ENCODE results near the gene IGSF3. TPM values are rescaled to one million over a fixed set of nuclear protein-coding genes. Genes with fewer than 3 reads are reported as not detected.
"Not testable (repeated sequence)": the region's sequence is repeated elsewhere in the genome, so short reads cannot be mapped to it uniquely, and the experiment has no call there.

The IGSF3 gene
- total RNA-seq, 1 experiment from 2014 or later: 3.5 TPM

DNA sequence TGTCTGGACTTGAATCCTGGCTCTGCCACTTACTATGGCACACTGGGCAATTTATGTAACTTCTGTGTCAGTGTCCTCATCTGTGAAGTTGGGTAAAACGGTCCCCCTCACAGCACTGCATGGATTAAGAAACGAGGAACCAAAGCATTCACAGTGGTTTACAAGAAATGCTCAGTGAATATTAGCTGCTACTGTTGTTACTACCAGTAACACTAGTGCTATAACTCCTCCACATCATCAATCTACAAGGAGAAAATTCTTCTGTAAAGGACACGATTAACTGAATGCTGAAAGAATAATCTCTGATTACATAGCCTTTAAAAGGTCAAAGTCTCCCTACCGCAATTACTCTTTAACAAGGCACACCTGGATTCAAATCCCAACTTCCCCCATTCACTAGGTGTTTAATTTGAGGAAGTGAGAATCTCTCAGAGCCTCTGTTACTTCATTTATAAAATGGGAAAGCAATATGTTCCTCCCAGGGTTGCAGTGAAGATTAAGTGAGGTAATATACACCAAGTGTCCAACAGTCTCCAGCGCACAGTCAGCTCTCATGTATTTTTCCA lies 70.7 kb downstream of the IGSF3 start:
- CTCF ChIA-PET: interaction anchor here (1.1 to 3.3 kb wide), 6 partner anchors 11 to 97 kb away, joined by 4 to 27 read pairs (median 8); no protein-coding TSS in a partner anchor
- H3K27ac Mint-ChIP-seq (ENCODE audit: low read depth, unreplicated experiment); H3K27me3 Mint-ChIP-seq (ENCODE audit: insufficient read depth, unreplicated experiment); BruUV-seq (replicated peaks); H3K9me3 Mint-ChIP-seq (ENCODE audit: unreplicated experiment); H3K36me3 Mint-ChIP-seq (ENCODE audit: insufficient read depth, unreplicated experiment); DNase-seq (ENCODE audit: unreplicated experiment); H3K4me3 Mint-ChIP-seq (ENCODE audit: unreplicated experiment); H3K4me1 Mint-ChIP-seq (ENCODE audit: insufficient read depth, unreplicated experiment): not testable (repeated sequence)
- intact Hi-C loops (cut with micrococcal nuclease): loop anchor here (1.0 kb wide), 1 partner anchor 23 kb away; no protein-coding TSS in a partner anchor
- POLR2A ChIA-PET: interaction anchor here (1.3 to 1.5 kb wide), 2 partner anchors 22 to 26 kb away, joined by 3 to 4 read pairs; partner anchors contain the start of gene CD58

DNA sequence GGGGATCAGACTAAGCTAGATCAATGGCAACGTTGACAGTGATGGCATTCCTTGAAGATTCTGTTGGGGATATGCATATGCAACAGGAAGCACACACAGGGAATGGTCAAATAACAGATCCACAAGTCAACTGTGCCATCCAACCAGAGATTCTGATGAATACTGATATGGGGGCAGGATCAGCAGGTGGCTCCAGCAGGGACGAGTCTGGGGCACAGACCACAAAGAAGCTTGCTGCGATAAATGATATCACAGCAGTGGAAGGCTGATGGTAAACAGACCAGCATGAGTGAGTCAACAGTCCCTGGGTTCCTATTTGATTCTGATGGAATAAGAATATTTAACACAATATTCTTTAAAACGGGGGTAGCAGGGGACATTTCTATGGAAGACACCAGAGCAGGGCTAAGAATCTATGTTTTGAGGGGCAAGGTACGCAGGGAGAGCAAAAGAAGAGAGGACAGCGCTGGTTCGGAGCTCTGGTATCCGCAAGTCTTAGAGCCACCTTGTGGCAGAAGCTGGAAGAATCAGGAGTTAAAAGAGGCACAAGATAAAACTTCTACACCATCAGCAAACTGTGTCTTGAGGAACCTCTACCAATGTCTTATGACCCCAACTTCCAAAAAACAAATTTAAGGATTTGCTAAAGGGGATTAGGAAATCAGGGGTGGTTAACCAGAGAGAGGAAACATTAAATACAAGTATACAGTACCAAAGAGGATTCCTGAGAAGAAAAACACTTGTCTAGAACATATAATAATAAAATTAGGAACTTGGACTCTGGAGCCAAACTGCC lies 71.4 kb downstream of the IGSF3 start:
- peak; percentile 34 for DNase-seq (ENCODE audit: unreplicated experiment)
- not testable (repeated sequence) for H3K27me3 Mint-ChIP-seq (ENCODE audit: insufficient read depth, unreplicated experiment); BruUV-seq (replicated peaks); H3K9me3 Mint-ChIP-seq (ENCODE audit: unreplicated experiment); H3K36me3 Mint-ChIP-seq (ENCODE audit: insufficient read depth, unreplicated experiment); H3K4me1 Mint-ChIP-seq (ENCODE audit: insufficient read depth, unreplicated experiment); H3K27ac Mint-ChIP-seq (ENCODE audit: low read depth, unreplicated experiment); H3K4me3 Mint-ChIP-seq (ENCODE audit: unreplicated experiment)
- POLR2A ChIA-PET: interaction anchor here (0.6 to 1.5 kb wide), 3 partner anchors 22 to 1465 kb away, joined by 3 to 4 read pairs (median 3); partner anchors contain the start of gene CD58
- TF ChIP-seq, protein P1, sequence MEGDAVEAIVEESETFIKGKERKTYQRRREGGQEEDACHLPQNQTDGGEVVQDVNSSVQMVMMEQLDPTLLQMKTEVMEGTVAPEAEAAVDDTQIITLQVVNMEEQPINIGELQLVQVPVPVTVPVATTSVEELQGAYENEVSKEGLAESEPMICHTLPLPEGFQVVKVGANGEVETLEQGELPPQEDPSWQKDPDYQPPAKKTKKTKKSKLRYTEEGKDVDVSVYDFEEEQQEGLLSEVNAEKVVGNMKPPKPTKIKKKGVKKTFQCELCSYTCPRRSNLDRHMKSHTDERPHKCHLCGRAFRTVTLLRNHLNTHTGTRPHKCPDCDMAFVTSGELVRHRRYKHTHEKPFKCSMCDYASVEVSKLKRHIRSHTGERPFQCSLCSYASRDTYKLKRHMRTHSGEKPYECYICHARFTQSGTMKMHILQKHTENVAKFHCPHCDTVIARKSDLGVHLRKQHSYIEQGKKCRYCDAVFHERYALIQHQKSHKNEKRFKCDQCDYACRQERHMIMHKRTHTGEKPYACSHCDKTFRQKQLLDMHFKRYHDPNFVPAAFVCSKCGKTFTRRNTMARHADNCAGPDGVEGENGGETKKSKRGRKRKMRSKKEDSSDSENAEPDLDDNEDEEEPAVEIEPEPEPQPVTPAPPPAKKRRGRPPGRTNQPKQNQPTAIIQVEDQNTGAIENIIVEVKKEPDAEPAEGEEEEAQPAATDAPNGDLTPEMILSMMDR (IDR thresholded peaks at IDR 0.05; ENCODE audit: unreplicated experiment): peak; percentile 34
- CTCF ChIA-PET: interaction anchor here (0.6 to 3.3 kb wide), 21 partner anchors 9 to 576 kb away, joined by 3 to 27 read pairs (median 4); partner anchors contain the start of gene IGSF3
- intact Hi-C loops (cut with micrococcal nuclease): loop anchor here (1.0 kb wide), 1 partner anchor 22 kb away; no protein-coding TSS in a partner anchor

DNA sequence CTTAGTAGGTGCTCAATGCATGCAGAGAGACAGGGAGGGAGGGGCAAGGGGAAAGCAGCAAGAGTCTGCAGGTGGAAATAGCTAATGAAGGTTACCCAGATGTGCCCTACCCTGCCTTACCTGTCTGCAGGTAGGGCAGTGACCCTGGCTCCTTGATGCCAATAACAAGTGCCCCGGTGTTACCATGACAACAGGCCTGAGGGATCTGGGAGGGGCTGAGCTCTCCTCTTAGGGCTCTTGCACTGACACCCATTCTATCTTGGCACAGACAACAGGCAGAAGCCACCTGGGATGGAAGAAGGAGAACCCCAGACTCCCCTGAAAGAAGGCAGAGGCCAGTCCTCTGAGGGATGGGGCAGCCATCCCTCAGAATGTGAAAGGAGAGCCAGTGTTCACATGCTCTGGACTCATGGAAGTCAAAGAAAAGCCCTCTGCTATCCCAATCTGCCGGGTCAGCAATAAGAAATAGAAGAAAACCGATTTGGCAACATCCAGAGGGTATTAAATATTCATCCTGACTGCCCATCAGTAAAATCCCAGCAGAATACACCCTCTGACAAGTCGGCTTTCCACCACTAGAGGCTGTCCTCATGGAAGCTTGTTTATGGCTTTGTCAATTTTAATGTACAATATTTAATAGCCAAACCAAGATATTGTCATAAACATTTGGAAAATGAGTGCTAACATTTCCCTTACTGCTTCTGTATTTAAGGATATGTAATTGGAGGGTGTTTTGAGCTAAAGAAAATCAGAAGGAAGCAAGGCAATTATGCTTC lies 72.3 kb downstream of the IGSF3 start:
- H3K4me1 Mint-ChIP-seq (ENCODE audit: insufficient read depth, unreplicated experiment); intact Hi-C loops (cut with micrococcal nuclease); H3K9me3 Mint-ChIP-seq (ENCODE audit: unreplicated experiment); H3K36me3 Mint-ChIP-seq (ENCODE audit: insufficient read depth, unreplicated experiment); H3K4me3 Mint-ChIP-seq (ENCODE audit: unreplicated experiment); BruUV-seq (replicated peaks); H3K27me3 Mint-ChIP-seq (ENCODE audit: insufficient read depth, unreplicated experiment); H3K27ac Mint-ChIP-seq (ENCODE audit: low read depth, unreplicated experiment): not testable (repeated sequence)
- DNase-seq (ENCODE audit: unreplicated experiment): peak; percentile 20
- POLR2A ChIA-PET: interaction anchor here (0.6 to 1.5 kb wide), 3 partner anchors 21 to 1464 kb away, joined by 3 to 4 read pairs (median 3); partner anchors contain the start of gene CD58
- TF ChIP-seq, protein P1 (IDR thresholded peaks at IDR 0.05; ENCODE audit: unreplicated experiment): peak; percentile 14
- CTCF ChIA-PET: interaction anchor here (0.5 to 3.3 kb wide), 20 partner anchors 8 to 462 kb away, joined by 3 to 27 read pairs (median 4); partner anchors contain the start of gene IGSF3

DNA sequence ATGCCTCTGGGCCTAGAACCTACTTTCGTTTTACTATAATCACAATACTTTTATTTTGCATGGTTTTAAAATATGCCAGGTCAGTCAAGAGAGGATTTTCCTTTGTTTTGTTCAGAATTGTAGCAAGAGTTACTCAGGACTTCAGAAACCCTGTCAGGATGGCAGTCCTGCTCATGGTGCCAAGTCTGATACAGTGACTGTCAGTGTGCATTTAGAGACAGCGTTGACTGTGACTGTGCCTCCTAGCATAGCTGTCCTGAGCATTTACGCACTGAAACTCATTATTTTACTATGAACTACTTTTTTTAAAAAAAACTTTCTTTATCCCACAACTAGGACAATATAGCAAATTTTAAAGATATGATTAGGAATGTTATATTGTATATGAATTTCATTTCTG lies 73.6 kb downstream of the IGSF3 start:
- peaks cover 13% of the 10 kb centered on the region for H3K4me1 Mint-ChIP-seq (ENCODE audit: insufficient read depth, unreplicated experiment)
- POLR2A ChIA-PET; DNase-seq (ENCODE audit: unreplicated experiment); H3K4me3 Mint-ChIP-seq (ENCODE audit: unreplicated experiment); H3K27ac Mint-ChIP-seq (ENCODE audit: low read depth, unreplicated experiment); H3K27me3 Mint-ChIP-seq (ENCODE audit: insufficient read depth, unreplicated experiment); BruUV-seq (replicated peaks); intact Hi-C loops (cut with micrococcal nuclease); H3K36me3 Mint-ChIP-seq (ENCODE audit: insufficient read depth, unreplicated experiment); H3K9me3 Mint-ChIP-seq (ENCODE audit: unreplicated experiment): not testable (repeated sequence)
- CTCF ChIA-PET: interaction anchor here (0.5 kb wide), 1 partner anchor 445 kb away, joined by 3 read pairs; no protein-coding TSS in a partner anchor

DNA sequence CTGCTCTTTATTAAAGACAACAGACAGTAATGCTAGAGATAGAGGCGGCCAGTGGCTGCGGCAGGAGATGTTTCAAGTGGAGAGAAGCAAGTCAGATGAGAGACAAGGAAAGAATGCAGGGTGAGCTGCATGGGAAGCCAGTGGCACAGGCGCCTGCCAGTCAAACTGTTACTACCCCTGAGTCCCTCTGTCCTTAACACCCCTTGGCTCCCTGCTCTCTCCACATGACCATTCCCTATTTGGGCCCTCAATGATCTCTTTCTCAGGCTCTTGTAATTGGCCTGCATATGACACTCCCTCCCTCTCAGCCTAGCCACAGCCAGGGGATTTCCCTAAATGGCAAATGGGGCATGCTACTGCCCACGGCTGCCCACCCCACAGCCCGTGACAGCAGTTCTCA lies 74.1 kb downstream of the IGSF3 start:
- H3K27ac Mint-ChIP-seq (ENCODE audit: low read depth, unreplicated experiment); POLR2A ChIA-PET; DNase-seq (ENCODE audit: unreplicated experiment); H3K4me3 Mint-ChIP-seq (ENCODE audit: unreplicated experiment); BruUV-seq (replicated peaks); H3K9me3 Mint-ChIP-seq (ENCODE audit: unreplicated experiment); intact Hi-C loops (cut with micrococcal nuclease); H3K36me3 Mint-ChIP-seq (ENCODE audit: insufficient read depth, unreplicated experiment); H3K27me3 Mint-ChIP-seq (ENCODE audit: insufficient read depth, unreplicated experiment): not testable (repeated sequence)
- peaks cover 14% of the 10 kb centered on the region for H3K4me1 Mint-ChIP-seq (ENCODE audit: insufficient read depth, unreplicated experiment)
- CTCF ChIA-PET: interaction anchor here (1.7 kb wide), 1 partner anchor 19 kb away, joined by 5 read pairs; no protein-coding TSS in a partner anchor

DNA sequence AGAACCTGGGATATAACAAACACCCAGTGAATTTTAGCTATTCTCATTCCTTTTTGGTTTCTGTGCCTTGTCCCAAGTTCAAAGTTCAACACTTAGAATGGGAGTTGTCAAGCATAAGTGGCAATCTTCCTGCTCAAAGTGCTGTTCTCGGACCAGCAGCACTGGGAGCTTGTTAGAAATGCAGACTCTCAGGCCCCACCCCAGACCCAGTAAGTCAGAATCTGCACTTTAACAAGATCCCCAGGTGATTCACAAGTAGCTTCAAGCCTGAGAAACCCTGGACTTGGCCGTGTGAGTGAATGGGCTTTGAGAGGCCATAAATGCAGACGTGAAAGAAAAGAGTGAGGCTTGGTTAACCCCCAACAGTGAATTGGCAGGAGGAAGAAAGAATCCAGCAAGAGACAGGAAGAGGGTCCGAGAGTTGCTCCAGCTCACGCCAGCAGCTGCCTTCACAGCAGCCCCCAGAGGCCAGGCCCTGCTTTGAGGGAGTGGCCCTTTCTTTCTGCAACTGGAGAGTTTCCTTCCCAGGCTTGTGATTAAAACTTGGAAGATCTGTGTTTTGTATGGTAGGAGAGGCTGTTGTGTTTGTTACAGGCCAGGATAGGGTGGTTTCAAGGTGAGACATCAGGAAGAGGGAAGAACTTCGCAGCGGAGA lies 75.5 kb downstream of the IGSF3 start:
- H3K36me3 Mint-ChIP-seq (ENCODE audit: insufficient read depth, unreplicated experiment); BruUV-seq (replicated peaks); H3K4me3 Mint-ChIP-seq (ENCODE audit: unreplicated experiment); POLR2A ChIA-PET; intact Hi-C loops (cut with micrococcal nuclease); H3K27ac Mint-ChIP-seq (ENCODE audit: low read depth, unreplicated experiment); H3K27me3 Mint-ChIP-seq (ENCODE audit: insufficient read depth, unreplicated experiment); H3K9me3 Mint-ChIP-seq (ENCODE audit: unreplicated experiment); DNase-seq (ENCODE audit: unreplicated experiment): not testable (repeated sequence)
- peaks cover 14% of the 10 kb centered on the region for H3K4me1 Mint-ChIP-seq (ENCODE audit: insufficient read depth, unreplicated experiment)
- CTCF ChIA-PET: interaction anchor here (0.5 to 1.7 kb wide), 2 partner anchors 18 to 146 kb away, joined by 3 to 5 read pairs; no protein-coding TSS in a partner anchor

Measured in MCF 10A (cell line).